Measurements from ENCODE around the gene TUBA4B. TPM values are rescaled to one million over a fixed set of nuclear protein-coding genes. Genes with fewer than 3 reads are reported as not detected.

The TUBA4B gene
- total RNA-seq, 6 donors from 2014 or later: 0.26 to 8.9 (median 3.1) TPM

DNA sequence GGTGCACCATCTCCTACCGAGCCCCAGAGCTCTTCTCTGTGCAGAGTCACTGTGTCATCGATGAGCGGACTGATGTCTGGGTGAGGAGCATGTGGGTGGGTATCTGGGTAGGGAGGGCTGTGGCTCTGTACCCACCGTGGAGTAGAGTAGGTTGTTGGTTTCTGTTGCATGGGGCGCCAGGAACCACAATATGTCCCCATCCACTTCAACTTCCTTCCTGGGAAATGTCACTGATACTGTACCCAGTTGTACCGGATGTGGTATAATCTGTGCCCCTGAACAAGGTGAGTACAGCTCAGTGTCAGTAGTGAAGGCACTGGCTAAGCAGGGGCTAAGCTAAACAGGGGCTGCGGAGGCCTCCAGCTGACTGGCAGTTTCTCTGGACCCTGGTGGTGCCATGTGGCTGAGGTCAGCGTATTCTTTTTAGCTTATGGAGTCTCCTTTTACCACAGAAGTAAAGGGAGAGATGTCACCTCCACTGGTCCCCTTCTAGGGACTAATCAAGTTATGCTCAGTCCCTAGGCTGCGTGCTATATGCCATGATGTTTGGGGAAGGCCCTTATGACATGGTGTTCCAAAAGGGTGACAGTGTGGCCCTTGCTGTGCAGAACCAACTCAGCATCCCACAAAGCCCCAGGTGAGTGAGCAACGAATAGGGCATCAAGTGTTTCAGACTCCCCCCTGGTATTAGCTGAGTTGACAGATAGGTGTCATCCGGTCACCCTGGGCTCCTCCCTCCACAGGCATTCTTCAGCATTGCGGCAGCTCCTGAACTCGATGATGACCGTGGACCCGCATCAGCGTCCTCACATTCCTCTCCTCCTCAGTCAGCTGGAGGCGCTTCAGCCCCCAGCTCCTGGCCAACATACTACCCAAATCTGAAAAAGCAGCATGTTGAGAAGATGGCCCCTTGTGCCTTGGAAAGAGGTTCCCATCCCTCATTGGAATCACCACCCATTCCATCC, 5.1 kb upstream of the TUBA4B start:
- Histone ChIP-seq H3K27me3 (no peaks in the 10 kb centered on the region), H3K4me1 (peaks cover 61 to 86% (median 69%) of the 10 kb centered on the region in 4 donors), H3K4me3 (peak overlapping the region in 2 of 4 donors; percentile 9 to 18), H3K27ac (peak overlapping the region; percentile 77 to 96 (median 96)), H3K36me3 (peaks cover 2 to 37% (median 11%) of the 10 kb centered on the region in 4 donors), H3K9me3 (no peaks in the 10 kb centered on the region)
- DNase-seq (peak in 1 of 2 donors; percentile 58), ATAC-seq (ENCODE audit: low FRiP score in 2 of 2) (no peak)
- peak; percentile 70 to 74 for TF ChIP-seq POLR2AphosphoS5 (IDR thresholded peaks at IDR 0.05)
- no peak for TF ChIP-seq EP300 (IDR thresholded peaks at IDR 0.05)
- WGBS, 2 donors: 79 to 87% methylated on average over 16 to 17 of the region's 17 CpGs

DNA sequence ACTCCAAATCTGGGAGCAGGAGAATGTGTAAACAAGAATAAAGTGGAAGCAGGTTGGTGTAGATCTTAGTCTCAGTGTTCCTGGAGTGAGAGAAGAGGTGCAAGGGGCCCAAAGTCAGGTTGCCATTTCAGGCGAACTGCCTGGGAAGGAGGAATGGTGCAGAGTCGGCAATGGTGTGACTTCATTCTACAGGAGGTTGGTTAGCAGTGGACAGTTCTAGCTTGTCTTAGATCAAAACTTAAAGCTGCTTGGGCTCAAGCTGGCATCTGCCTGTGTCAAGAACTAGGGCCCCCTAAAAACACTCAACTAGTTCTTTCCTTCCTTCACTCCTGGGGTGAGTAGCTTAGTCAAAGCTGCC, 4.2 kb upstream of the TUBA4B start:
- ATAC-seq (ENCODE audit: low FRiP score in 2 of 2) (no peak), DNase-seq (no peak)
- no peaks in the 10 kb centered on the region for H3K9me3 ChIP-seq
- no peaks in the 10 kb centered on the region for H3K27me3 ChIP-seq
- 66 to 74% methylated on average over 2 of the region's 2 CpGs for WGBS, 2 donors
- peak overlapping the region; percentile 77 to 96 (median 96) for H3K27ac ChIP-seq
- peaks cover 2 to 37% (median 11%) of the 10 kb centered on the region in 4 donors for H3K36me3 ChIP-seq
- H3K4me3 ChIP-seq: peak overlapping the region in 3 of 4 donors; percentile 12 to 31 (median 18)
- peaks cover 70 to 95% (median 77%) of the 10 kb centered on the region in 4 donors for H3K4me1 ChIP-seq
- TF ChIP-seq POLR2AphosphoS5 (IDR thresholded peaks at IDR 0.05) (no peak), EP300 (IDR thresholded peaks at IDR 0.05) (no peak), POLR2A (IDR thresholded peaks at IDR 0.05) (no peak)
- TF ChIP-seq, protein P1, sequence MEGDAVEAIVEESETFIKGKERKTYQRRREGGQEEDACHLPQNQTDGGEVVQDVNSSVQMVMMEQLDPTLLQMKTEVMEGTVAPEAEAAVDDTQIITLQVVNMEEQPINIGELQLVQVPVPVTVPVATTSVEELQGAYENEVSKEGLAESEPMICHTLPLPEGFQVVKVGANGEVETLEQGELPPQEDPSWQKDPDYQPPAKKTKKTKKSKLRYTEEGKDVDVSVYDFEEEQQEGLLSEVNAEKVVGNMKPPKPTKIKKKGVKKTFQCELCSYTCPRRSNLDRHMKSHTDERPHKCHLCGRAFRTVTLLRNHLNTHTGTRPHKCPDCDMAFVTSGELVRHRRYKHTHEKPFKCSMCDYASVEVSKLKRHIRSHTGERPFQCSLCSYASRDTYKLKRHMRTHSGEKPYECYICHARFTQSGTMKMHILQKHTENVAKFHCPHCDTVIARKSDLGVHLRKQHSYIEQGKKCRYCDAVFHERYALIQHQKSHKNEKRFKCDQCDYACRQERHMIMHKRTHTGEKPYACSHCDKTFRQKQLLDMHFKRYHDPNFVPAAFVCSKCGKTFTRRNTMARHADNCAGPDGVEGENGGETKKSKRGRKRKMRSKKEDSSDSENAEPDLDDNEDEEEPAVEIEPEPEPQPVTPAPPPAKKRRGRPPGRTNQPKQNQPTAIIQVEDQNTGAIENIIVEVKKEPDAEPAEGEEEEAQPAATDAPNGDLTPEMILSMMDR (IDR thresholded peaks at IDR 0.05): no peak

DNA sequence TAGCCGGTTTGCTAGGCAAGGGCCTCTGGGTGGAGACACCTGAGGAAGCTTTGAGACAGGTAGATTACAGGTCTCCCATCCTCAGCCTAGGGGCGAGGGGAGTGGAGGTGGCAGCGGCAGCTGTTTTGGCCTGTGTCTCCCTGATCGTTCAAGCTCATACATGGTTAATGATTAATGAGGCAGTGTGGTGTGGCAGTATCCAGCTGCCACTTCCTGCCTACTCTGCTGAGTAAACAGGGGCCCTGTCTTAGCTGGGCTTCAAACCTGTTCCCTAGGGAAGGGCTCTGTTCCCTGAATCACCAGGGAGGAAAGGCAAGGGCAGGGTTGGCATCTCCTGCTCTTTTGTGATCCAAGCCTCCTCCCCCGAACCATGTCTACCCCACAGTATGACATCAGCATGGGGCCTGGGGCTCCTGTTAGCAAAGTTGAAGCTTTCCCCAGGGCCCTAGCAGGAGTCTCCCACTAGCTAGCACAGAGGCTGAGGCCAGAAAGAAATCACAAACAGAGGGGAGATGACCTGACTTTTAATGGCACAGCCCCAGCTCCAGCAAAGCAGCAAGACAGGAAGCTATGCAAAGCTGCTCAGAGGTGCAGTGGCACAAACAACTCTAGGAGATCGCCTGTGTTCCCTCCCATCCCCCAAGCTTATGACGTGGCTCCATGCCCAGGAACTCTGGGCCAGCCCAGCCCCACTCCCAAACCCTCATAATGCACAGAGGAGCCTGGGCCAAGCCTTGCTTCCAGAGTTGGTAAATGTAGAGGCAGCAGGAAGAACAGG, 3.7 kb upstream of the TUBA4B start:
- H3K9me3 ChIP-seq: no peaks in the 10 kb centered on the region
- peak in 2 of 4 donors; percentile 48 to 67 for TF ChIP-seq POLR2A (IDR thresholded peaks at IDR 0.05)
- TF ChIP-seq, protein P1 (IDR thresholded peaks at IDR 0.05): peak in 1 of 6 experiments; percentile 5
- TF ChIP-seq POLR2AphosphoS5 (IDR thresholded peaks at IDR 0.05): peak; percentile 71 to 82
- no peak for TF ChIP-seq EP300 (IDR thresholded peaks at IDR 0.05)
- peak overlapping the region in 3 of 4 donors; percentile 12 to 31 (median 18) for H3K4me3 ChIP-seq
- H3K36me3 ChIP-seq: peaks cover 2 to 37% (median 11%) of the 10 kb centered on the region in 4 donors
- WGBS, 2 donors: 12% methylated on average over 7 of the region's 7 CpGs; no CpG with 5 or more reads in 1 of the 2 donors
- H3K27ac ChIP-seq: peak overlapping the region; percentile 77 to 96 (median 96)
- peak; percentile 7 to 74 for ATAC-seq (ENCODE audit: low FRiP score in 2 of 2)
- DNase-seq: peak in 1 of 2 donors; percentile 93
- peaks cover 74 to 94% (median 81%) of the 10 kb centered on the region in 4 donors for H3K4me1 ChIP-seq
- no peaks in the 10 kb centered on the region for H3K27me3 ChIP-seq

DNA sequence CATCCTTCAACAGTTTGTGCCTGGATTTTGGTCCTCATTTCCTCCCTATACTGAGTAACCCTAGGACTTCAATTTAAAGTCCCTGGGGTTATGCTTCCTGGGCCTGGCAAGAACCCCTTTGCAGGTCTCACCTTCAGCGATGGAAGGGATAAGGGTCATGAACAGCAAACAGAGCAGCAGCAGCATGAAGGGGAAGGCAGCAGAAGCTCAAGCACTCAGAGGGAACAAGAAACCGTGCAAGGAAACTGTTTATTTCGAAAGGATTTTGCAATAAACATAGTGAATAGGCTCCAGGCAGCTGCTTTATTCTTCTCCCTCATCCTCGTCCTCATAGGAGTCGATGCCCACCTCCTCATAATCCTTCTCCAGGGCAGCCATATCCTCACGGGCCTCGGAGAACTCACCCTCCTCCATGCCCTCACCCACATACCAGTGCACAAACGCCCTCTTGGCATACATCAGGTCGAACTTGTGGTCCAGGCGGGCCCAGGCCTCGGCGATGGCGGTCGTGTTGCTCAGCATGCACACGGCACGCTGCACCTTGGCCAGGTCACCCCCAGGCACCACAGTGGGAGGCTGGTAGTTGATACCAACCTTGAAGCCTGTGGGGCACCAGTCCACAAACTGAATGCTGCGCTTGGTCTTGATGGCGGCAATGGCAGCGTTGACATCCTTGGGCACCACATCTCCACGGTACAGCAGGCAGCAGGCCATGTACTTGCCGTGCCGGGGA, 2.8 kb upstream of the TUBA4B start:
- peak in 1 of 2 donors; percentile 78 for DNase-seq
- TF ChIP-seq, protein P1 (IDR thresholded peaks at IDR 0.05): no peak
- TF ChIP-seq POLR2AphosphoS5 (IDR thresholded peaks at IDR 0.05) (no peak), EP300 (IDR thresholded peaks at IDR 0.05) (no peak)
- Histone ChIP-seq H3K27ac (peak overlapping the region; percentile 77 to 96 (median 96)), H3K4me1 (peaks cover 74 to 95% (median 82%) of the 10 kb centered on the region in 4 donors), H3K27me3 (no peaks in the 10 kb centered on the region), H3K4me3 (peak overlapping the region in 3 of 4 donors; percentile 12 to 31 (median 18)), H3K36me3 (peaks cover 2 to 37% (median 11%) of the 10 kb centered on the region in 4 donors), H3K9me3 (no peaks in the 10 kb centered on the region)
- no peak for ATAC-seq (ENCODE audit: low FRiP score in 2 of 2)
- WGBS, 2 donors: 61 to 67% methylated on average over 12 to 22 of the region's 22 CpGs

All from upper lobe of left lung (tissue), 6 donors.